GM18868 (cell line): ENCODE results near the gene AHSA1.
"Not testable (repeated sequence)": the region's sequence is repeated elsewhere in the genome, so short reads cannot be mapped to it uniquely, and the experiment has no call there.

ENCODE experiments used
- ATAC-seq: cut with Tn5 transposase; IDR thresholded peaks from one replicate; pipeline ENCODE4 v1.9.1; 2021; ENCODE audit warnings: mild to moderate bottlenecking, moderate library complexity; ENCODE audit not compliant: unreplicated experiment

The AHSA1 gene

GRCh38 chr14:77457522-77458248, at the start of gene AHSA1, which contains the start of gene VIPAS39:
Gene AHSA1, plus strand, starts transcription at chr14:77458093. Its CDS starts 97 bp downstream, at chr14:77458190.
Gene VIPAS39, minus strand, starts transcription at chr14:77457601. Its CDS starts 3,499 bp downstream, at chr14:77454102.
- ATAC-seq = peak; percentile 89

GRCh38 chr14:77409131-77409533, 48.8 kb upstream of the AHSA1 start:
- no peak for ATAC-seq

DNA sequence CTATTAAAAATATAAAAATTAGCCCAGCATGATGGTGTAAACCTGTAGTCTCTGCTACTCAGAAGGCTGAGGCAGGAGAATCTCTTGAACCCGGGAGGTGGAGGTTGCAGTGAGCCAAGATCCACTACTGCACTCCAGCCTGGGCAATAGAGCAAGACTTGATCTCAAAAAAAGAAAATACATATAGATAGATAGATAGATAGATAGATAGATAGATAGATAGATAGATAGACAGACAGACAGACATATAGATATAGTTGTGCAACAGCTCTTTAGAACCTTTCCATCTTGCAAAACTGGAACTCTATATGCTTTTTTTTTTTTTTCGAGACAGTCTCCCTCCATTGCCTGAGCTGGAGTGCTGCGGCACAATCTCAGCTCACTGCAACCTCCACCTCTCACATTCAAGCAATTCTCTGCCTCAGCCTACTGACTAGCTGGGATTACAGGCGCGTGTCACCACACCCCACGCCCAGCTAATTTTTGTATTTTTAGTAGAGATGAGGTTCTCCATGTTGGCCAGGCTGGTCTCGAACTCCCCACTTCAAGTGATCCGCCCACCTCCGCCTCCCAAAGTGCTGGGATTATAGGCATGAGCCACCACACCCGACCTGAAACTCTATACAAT, 42.4 kb upstream of the AHSA1 start:
- not testable (repeated sequence) for ATAC-seq

GRCh38 chr14:77416098-77416497, 41.8 kb upstream of the AHSA1 start:
- ATAC-seq = not testable (repeated sequence)

GRCh38 chr14:77416836-77417235, 41.1 kb upstream of the AHSA1 start:
- no peak for ATAC-seq

GRCh38 chr14:77421201-77421600, 36.7 kb upstream of the AHSA1 start:
- ATAC-seq = no peak

DNA sequence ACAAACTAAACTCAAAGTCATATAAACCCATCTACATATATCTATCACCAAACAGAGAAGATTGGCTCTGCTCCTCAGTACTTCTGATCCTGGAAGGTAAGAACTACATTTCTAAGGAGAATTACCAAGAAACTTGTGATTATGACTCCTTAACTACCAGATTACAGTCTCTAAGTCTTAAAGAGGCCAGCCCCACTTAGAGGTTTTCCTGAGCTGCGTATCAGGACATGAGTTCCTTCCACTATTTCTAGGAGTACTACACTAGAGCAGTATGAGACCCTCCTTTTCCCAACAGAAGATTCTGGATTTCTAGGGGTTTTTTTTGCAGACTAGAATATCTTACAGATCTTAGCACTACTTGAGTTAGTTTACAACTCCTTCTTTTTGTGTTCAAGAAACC, 34.5 kb upstream of the AHSA1 start, which contains the start of gene NOXRED1:
TSS of gene NOXRED1 (minus strand) at position 101 of the 400 bp plus-strand sequence. CDS start 634 bp downstream, outside the sequence.
- ATAC-seq = no peak

GRCh38 chr14:77424862-77425261, 33.0 kb upstream of the AHSA1 start:
- no peak for ATAC-seq

DNA sequence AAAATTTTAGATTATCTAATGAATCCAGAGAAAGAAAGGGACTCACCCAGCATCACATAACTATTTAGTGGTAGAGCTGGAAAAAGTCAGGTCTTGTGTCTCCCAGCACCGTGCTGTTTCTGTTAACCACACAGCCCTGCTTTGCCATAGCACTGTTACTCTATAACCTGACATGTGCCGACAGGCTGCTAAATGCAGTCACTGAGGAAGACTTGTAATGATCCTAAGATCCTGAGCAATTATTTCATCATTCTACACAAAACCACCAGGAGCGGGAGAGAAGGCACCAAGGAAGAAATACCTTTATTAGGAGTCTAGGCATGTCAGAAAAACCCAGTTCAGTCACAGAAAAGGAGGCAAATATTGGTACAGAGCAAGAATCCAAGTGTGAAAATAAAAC, 31.5 kb upstream of the AHSA1 start:
- no peak for ATAC-seq

DNA sequence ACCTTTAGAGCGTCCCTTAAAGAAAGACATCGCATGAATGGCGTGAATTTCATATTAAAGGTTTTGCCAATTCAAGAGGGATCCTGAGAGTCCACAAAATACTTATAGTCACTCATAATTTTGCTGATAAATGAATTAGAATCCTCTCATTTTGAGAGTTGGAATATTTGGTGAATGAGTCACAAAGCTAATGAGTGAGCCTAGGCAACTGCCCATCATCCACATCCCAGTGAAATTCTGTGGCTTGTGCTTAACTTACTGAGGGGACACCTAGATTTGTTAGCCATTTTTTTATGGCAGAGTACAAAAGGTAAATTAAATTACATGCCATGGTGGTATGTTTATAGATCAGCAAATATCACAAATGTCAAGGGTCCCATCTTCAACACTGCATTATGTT, 21.9 kb upstream of the AHSA1 start:
- no peak for ATAC-seq

GRCh38 chr14:77438596-77438995, 19.3 kb upstream of the AHSA1 start:
- ATAC-seq = no peak

DNA sequence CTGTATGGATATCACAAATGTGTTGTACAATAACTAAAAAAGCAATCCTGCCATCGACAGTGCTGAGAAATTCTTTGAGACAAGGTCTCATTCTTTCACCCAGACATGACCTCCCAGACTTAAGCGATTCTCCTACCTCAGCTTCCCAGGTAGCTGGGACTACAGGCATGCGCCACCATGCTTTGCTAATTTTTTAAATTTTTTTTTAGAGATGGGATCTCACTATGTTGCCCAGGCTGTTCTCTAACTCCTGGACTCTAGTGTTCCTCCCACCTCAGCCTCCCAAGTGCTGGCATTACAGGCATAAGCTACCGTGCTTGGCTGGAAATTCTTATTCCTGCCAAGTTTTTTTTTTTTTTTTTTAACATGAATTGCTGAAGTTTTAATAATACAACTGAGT, 18.0 kb upstream of the AHSA1 start:
- no peak for ATAC-seq

GRCh38 chr14:77442196-77442595, 15.7 kb upstream of the AHSA1 start:
- no peak for ATAC-seq

DNA sequence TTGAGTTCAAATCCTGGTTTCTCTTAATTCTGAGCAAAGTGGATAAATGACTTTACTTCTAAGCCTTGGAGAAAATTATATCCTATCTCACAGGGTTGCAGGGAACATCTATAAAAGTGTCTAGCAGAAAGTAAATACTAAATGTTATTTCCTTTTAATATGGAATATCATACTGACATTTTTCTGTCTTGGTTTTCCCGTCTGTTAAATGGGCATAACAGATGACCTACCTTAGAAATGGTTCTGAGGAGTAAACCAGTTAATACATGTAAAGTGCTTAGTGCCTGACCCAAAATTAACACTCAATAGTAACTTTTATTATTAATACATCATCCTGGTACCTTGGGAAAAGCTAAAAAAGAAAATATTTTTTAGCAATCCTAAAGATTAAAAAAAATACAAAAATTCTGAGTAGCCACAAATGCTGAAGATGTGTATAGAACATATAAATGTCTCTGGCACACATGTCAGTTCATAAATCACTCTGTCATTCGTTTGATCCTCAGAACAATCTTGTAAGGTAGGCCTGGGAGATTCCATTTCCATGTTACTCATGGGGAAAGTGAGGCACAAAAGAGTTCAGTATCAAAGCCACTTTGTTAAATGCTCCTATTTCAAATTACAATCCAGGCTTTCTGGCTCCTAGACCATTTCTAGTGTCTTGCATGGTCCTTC, 1.8 kb upstream of the AHSA1 start:
- no peak for ATAC-seq

DNA sequence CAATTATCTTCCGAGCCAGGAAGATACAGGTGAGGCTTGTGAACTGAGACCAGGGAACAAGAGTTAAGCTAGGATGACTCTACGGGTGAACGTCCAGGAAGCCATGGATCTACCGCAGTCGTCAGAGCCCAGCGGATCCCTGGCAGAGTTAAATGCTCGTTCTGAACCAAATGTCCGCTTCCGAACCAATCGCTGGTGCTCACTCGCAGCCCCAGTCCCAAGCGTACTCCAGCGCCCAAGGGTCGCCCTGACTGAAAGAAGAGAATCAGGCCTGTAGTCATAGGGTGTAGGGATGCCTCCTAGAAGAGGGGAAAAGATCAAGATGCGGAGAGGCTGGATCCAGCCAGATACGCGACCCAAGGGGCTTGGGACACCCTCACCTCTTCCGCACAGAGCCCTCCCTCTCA, 775 bp upstream of the AHSA1 start:
- ATAC-seq = peak; percentile 24

- ATAC-seq = peak; percentile 11
Measured at GRCh38 chr14:77458249-77458950, 507 bp downstream of the AHSA1 start.

DNA sequence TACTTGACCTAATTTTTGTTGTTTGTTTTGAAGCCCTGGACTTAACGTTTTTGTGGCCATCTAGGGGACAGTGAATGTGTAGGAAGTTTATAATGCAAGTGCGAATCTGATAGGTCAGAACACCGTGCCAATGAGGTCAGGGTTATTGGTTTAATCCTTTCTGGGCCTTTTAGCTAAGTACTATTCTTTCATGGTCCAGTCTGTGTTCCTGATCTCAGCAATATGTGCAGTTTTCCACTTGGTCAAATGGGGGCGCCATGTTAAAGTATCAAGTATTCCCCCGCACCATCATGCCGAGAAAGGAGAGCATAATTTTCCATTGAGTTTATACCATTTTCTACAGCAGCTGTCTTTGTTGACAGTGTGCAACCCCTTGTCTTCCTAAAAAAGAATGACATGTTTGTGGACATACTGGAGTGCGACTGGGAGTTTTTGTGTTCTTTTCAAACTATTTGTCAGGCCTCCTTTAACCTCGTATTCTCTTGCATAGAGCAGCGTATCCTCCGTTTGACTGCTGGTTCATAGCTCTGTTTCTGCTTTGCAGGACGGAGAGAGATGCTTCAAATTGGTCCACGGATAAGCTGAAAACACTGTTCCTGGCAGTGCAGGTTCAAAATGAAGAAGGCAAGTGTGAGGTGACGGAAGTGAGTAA, 1.3 kb downstream of the AHSA1 start:
- no peak for ATAC-seq

DNA sequence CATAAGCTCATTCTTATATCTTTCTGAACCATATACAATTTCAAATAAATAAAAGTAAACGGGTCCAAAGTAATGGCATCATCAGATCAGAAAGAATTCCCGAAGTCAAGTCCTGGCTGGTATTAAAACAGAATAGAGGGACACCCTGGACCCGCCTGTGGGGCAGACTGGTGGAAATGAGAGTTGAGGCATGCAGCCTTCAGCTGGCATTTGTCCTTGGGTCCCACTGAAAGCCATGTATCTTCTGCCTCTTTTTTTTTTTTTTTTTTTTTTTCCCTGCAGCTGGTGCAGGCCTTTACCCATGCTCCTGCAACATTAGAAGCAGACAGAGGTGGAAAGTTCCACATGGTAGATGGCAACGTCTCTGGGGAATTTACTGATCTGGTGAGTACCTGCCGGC, 9.9 kb downstream of the AHSA1 start:
- no peak for ATAC-seq

DNA sequence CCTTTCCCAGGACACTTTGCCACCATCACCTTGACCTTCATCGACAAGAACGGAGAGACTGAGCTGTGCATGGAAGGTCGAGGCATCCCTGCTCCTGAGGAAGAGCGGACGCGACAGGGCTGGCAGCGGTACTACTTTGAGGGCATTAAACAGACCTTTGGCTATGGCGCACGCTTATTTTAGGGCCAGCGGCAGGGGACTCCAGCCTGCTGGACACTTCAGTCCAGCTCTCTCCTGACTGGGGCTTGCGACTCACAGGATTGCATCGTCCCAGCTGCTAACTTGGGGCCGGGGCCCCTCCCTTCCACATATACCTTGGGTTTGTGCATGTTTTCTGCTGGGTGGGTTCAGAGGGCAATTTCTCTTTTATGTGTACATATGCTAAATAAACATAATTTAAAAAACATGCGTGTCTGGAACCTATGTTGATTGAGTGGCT, 11.2 kb downstream of the AHSA1 start:
- no peak for ATAC-seq

GRCh38 chr14:77469539-77469938, 11.6 kb downstream of the AHSA1 start:
- no peak for ATAC-seq
